HCT116 (cell line): Measurements from ENCODE around the gene AADACL4.

Experiments
- CTCF ChIP-seq, 3 experiments: fragments of 200-600 bp in 1 of 3; sonication (generic) in 1 of 3; IDR thresholded peaks in 2 of 3; conservative IDR thresholded peaks in 1 of 3; 2 replicates each; pipeline ENCODE4 v1.5.1; 2012 to 2017; ENCODE audit warnings: low read depth in 2 of 3, low read length in 2 of 3, antibody characterized with exemption in 1 of 3, borderline replicate concordance in 1 of 3, control low read depth in 1 of 3, mild to moderate bottlenecking in 1 of 3, mixed read lengths in 1 of 3, mixed run types in 1 of 3, moderate library complexity in 1 of 3; ENCODE audit not compliant: insufficient read depth in 1 of 3
- EGR1 ChIP-seq: IDR thresholded peaks from 2 replicates; pipeline ENCODE4 v1.6.1; 2012; ENCODE audit warnings: low read depth
- EZH2 ChIP-seq: fragments of 200-600 bp; sonication (generic); IDR thresholded peaks from 2 replicates; pipeline ENCODE4 v1.6.1; 2017; ENCODE audit warnings: antibody characterized with exemption, mixed run types
- EZH2phosphoT487 ChIP-seq: fragments of 200-600 bp; IDR thresholded peaks from 2 replicates; pipeline ENCODE4 v1.6.1; 2018; ENCODE audit warnings: antibody characterized with exemption, borderline replicate concordance
- JUND ChIP-seq: IDR thresholded peaks from 2 replicates; pipeline ENCODE4 v1.6.1; 2012
- MAX ChIP-seq: IDR thresholded peaks from 2 replicates; pipeline ENCODE4 v1.6.1; 2012
- POLR2A ChIP-seq: IDR thresholded peaks from 2 replicates; pipeline ENCODE4 v1.7.0; 2011; ENCODE audit warnings: borderline replicate concordance; ENCODE audit not compliant: insufficient read depth, insufficient read length; ENCODE audit errors: extremely low read depth
- POLR2AphosphoS5 ChIP-seq: IDR thresholded peaks from 2 replicates; pipeline ENCODE4 v1.6.1; 2011; ENCODE audit warnings: mild to moderate bottlenecking, low read depth, low read length, moderate library complexity
- REST ChIP-seq: IDR thresholded peaks from 2 replicates; pipeline ENCODE4 v1.6.1; 2012; ENCODE audit warnings: low read depth
- SIN3A ChIP-seq: IDR thresholded peaks from 2 replicates; pipeline ENCODE4 v1.6.1; 2012; ENCODE audit warnings: low read depth
- SRF ChIP-seq: IDR thresholded peaks from 2 replicates; pipeline ENCODE4 v1.6.1; 2012; ENCODE audit warnings: low read depth
- YY1 ChIP-seq: IDR thresholded peaks from 2 replicates; pipeline ENCODE4 v1.6.1; 2011; ENCODE audit warnings: low read length, low read depth, moderate library complexity, mild to moderate bottlenecking; ENCODE audit not compliant: insufficient replicate concordance; ENCODE audit errors: extremely low read depth
- ZNF274 ChIP-seq: fragments of 200-500 bp; sonication (Bioruptor generic); IDR thresholded peaks from 2 replicates; pipeline ENCODE4 v1.6.1; 2014; ENCODE audit warnings: mild to moderate bottlenecking, low read depth, low read length, inconsistent platforms

- TF ChIP-seq EZH2phosphoT487 (no peak), POLR2A (no peak), ZNF274 (no peak), CTCF (IDR thresholded peaks at IDR 0.05 in 2 of 3, conservative IDR thresholded peaks at IDR 0.05 in 1 of 3; ENCODE audit: borderline replicate concordance in 1 of 3, insufficient read depth in 1 of 3, low read depth in 2 of 3, low read length in 2 of 3) (no peak), JUND (no peak), MAX (no peak), POLR2AphosphoS5 (no peak), REST (no peak), EZH2 (no peak), SIN3A (no peak), SRF (no peak), YY1 (no peak), EGR1 (no peak)
These were observed 10.2 kb downstream of the AADACL4 start for GRCh38 chr1:12654004-12654567.
